Karpas-422 (cell line): Measurements from ENCODE around the gene CFAP45. TPM values are rescaled to one million over a fixed set of nuclear protein-coding genes. Genes with fewer than 3 reads are reported as not detected.

Source experiments
- DNase-seq: peaks from one replicate; pipeline ENCODE4 v3.0.0-alpha.2; 2015
- H2AFZ ChIP-seq: fragments of 200-600 bp; sonication (generic); 2 replicates; pipeline ENCODE4 v1.6.1; 2014; ENCODE audit warnings: antibody characterized with exemption, low read length, mixed read lengths
- H3K27ac ChIP-seq: fragments of 200-600 bp; sonication (generic); 2 replicates; pipeline ENCODE4 v1.5.1; 2014; ENCODE audit warnings: mild to moderate bottlenecking, low read length, moderate library complexity
- H3K27me3 ChIP-seq: fragments of 200-600 bp; sonication (generic); 2 replicates; pipeline ENCODE4 v1.6.1; 2014; ENCODE audit warnings: low read length, mixed read lengths
- H3K36me3 ChIP-seq: fragments of 200-600 bp; sonication (generic); 2 replicates; pipeline ENCODE4 v1.6.1; 2014; ENCODE audit warnings: low read length, mixed read lengths; ENCODE audit not compliant: insufficient read depth
- H3K4me1 ChIP-seq: fragments of 200-600 bp; sonication (generic); 2 replicates; pipeline ENCODE4 v1.6.1; 2014; ENCODE audit warnings: mild to moderate bottlenecking, low read length, mixed read lengths
- H3K4me2 ChIP-seq: fragments of 200-600 bp; sonication (generic); 2 replicates; pipeline ENCODE4 v1.6.1; 2014; ENCODE audit warnings: low read length, low read depth, mild to moderate bottlenecking; ENCODE audit not compliant: poor library complexity, severe bottlenecking
- H3K4me3 ChIP-seq: fragments of 200-600 bp; sonication (generic); 2 replicates; pipeline ENCODE4 v1.5.1; 2014; ENCODE audit warnings: mild to moderate bottlenecking, antibody characterized with exemption, low read length, mixed read lengths
- H3K79me2 ChIP-seq: fragments of 200-600 bp; sonication (generic); 2 replicates; pipeline ENCODE4 v1.6.1; 2014; ENCODE audit warnings: mild to moderate bottlenecking, low read length, mixed read lengths
- H3K9ac ChIP-seq: fragments of 200-600 bp; sonication (generic); 2 replicates; pipeline ENCODE4 v1.6.0; 2014; ENCODE audit warnings: low read length
- H3K9me2 ChIP-seq: fragments of 200-600 bp; sonication (generic), shearing (Covaris generic); replicated peaks from 2 replicates; pipeline ENCODE4 v1.6.0; 2014; ENCODE audit warnings: mild to moderate bottlenecking, low read length, moderate library complexity; ENCODE audit not compliant: insufficient read depth
- H3K9me3 ChIP-seq: fragments of 300-700, 200-600 bp; sonication (generic); 2 replicates; pipeline ENCODE4 v1.6.1; 2014; ENCODE audit warnings: low read length, mixed read lengths
- H4K20me1 ChIP-seq: fragments of 200-600 bp; sonication (generic); 2 replicates; pipeline ENCODE4 v1.6.1; 2014; ENCODE audit warnings: mild to moderate bottlenecking, antibody characterized with exemption, low read length, low read depth; ENCODE audit not compliant: insufficient read depth
- total RNA-seq: library from RNA; depleted of rRNA; stranded (reverse); fragments of >200 nt; shearing (Covaris generic); gene quantifications from 2 replicates; pipeline ENCODE4 v1.2.3, GENCODE V29; 2014; ENCODE audit warnings: low replicate concordance

The CFAP45 gene
- total RNA-seq, 1 experiment from 2014 or later: not detected

DNA sequence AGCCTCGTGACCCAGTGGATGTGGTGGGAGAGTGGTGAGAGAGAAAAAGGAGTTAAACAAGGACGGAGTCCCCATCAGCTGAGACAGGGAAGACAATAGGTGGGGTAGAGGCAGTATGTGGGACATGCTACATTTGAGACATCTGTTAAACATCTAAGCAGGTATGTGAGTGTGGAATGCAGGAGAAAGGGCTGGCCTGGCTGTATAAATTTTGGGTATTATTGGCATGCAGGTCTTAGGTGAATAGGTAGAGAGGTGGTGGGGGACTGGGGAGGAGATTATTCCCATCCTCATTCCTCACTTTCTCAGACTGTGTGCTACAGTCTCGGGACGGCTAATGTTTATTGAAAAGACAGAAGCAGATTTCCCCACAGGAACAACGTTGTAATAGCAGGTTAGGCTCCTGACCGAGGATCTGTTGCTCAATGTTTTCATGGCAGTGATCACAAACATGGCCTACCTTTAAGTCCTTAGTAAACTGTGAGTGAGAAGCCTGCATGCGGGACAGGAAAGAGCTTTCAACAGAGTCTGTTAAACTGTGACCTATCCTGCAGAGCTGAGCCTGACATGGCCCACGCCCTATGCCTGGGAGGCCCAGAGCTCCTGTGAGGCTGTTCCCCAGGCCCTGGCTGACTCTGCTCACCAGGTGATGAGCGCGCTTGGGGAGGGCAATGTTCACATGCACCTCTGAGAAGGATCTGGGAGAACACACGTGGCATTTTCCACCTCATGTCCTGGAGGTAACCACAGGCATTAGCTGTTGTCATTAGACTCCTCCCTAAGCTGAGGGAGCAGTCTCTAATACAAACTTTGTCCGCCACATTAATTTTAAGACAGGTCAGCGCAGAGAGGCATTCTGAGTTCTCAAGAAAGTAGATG lies 54.0 kb downstream of the CFAP45 start:
- no peak overlapping the region for H2AFZ ChIP-seq
- no peaks in the 10 kb centered on the region for H3K9me3 ChIP-seq
- H3K9me2 ChIP-seq: no peaks in the 10 kb centered on the region
- no peak overlapping the region for H3K27ac ChIP-seq
- H3K9ac ChIP-seq: no peak overlapping the region
- H3K79me2 ChIP-seq: no peaks in the 10 kb centered on the region
- H3K4me3 ChIP-seq: no peak overlapping the region
- no peaks in the 10 kb centered on the region for H4K20me1 ChIP-seq
- H3K36me3 ChIP-seq: no peaks in the 10 kb centered on the region
- H3K27me3 ChIP-seq: no peaks in the 10 kb centered on the region
- no peak overlapping the region for H3K4me2 ChIP-seq
- DNase-seq: no peak
- H3K4me1 ChIP-seq: no peaks in the 10 kb centered on the region

GRCh38 chr1:159843459-159843858 lies 56.5 kb downstream of the CFAP45 start:
- Histone ChIP-seq H3K36me3 (no peaks in the 10 kb centered on the region), H3K4me2 (no peak overlapping the region), H3K27me3 (no peaks in the 10 kb centered on the region), H3K4me1 (no peaks in the 10 kb centered on the region), H4K20me1 (no peaks in the 10 kb centered on the region), H3K79me2 (no peaks in the 10 kb centered on the region), H3K9ac (no peak overlapping the region), H3K9me3 (no peaks in the 10 kb centered on the region), H3K4me3 (no peak overlapping the region), H3K9me2 (no peaks in the 10 kb centered on the region), H3K27ac (no peak overlapping the region), H2AFZ (no peak overlapping the region)
- DNase-seq: no peak

DNA sequence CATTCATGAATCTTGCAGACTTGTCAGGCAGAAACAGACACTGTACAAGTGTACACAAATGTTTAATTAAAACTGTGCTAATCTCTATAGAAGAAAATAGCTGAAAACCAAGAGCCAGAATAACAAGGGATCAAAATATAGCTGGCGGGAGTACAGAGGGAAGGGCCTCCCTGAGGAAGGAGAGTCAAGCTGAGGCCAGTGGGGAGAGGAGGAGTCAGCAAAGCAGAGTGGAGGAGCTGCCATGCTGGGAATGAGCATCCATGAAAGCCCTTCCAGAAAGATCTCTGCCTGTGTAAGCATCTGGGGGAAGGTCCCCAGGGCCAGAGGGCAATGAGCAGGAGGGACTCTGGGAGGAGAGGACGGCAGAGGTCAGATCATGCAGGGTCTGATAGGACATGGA lies 58.2 kb downstream of the CFAP45 start:
- no peak overlapping the region for H3K9ac ChIP-seq
- no peaks in the 10 kb centered on the region for H3K27me3 ChIP-seq
- H3K79me2 ChIP-seq: no peaks in the 10 kb centered on the region
- H3K4me3 ChIP-seq: no peak overlapping the region
- H3K4me1 ChIP-seq: no peaks in the 10 kb centered on the region
- no peaks in the 10 kb centered on the region for H3K36me3 ChIP-seq
- H3K4me2 ChIP-seq: no peak overlapping the region
- no peak overlapping the region for H3K27ac ChIP-seq
- H4K20me1 ChIP-seq: no peaks in the 10 kb centered on the region
- H3K9me3 ChIP-seq: no peaks in the 10 kb centered on the region
- no peaks in the 10 kb centered on the region for H3K9me2 ChIP-seq
- no peak overlapping the region for H2AFZ ChIP-seq
- no peak for DNase-seq

- no peak for DNase-seq
- Histone ChIP-seq H3K27ac (no peak overlapping the region), H2AFZ (no peak overlapping the region), H3K9ac (no peak overlapping the region), H3K27me3 (no peaks in the 10 kb centered on the region), H3K4me2 (no peak overlapping the region), H3K9me3 (no peaks in the 10 kb centered on the region), H3K36me3 (no peaks in the 10 kb centered on the region), H3K79me2 (no peaks in the 10 kb centered on the region), H3K9me2 (no peaks in the 10 kb centered on the region), H3K4me1 (no peaks in the 10 kb centered on the region), H3K4me3 (no peak overlapping the region), H4K20me1 (no peaks in the 10 kb centered on the region)
Measured at GRCh38 chr1:159839116-159839849, 60.7 kb downstream of the CFAP45 start.

DNA sequence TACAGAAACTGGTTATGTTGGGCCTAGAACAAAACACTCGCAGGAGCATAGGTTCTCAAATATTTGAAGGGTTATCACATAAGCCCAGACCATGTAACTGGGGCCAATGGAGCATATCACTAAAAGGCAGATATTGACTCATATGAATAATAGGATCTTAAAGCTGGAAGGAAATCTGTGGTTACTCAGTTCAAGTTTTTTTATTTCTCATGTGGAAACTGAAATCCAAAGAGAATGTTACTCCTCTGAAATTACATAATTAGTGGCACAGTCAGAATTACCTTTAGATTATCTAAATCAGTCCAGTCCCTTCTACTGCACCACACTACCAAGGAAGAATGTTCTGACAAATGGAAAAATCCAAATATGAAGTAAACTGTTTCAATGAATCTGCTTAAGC lies 61.2 kb downstream of the CFAP45 start:
- no peak overlapping the region for H3K9ac ChIP-seq
- H3K9me2 ChIP-seq: no peaks in the 10 kb centered on the region
- H3K4me1 ChIP-seq: no peaks in the 10 kb centered on the region
- H2AFZ ChIP-seq: no peak overlapping the region
- no peaks in the 10 kb centered on the region for H3K9me3 ChIP-seq
- no peaks in the 10 kb centered on the region for H3K36me3 ChIP-seq
- H3K4me2 ChIP-seq: no peak overlapping the region
- no peak overlapping the region for H3K4me3 ChIP-seq
- H3K27me3 ChIP-seq: no peaks in the 10 kb centered on the region
- no peak overlapping the region for H3K27ac ChIP-seq
- H4K20me1 ChIP-seq: no peaks in the 10 kb centered on the region
- H3K79me2 ChIP-seq: no peaks in the 10 kb centered on the region
- no peak for DNase-seq

- H3K79me2 ChIP-seq: no peaks in the 10 kb centered on the region
Measured at GRCh38 chr1:159835862-159836525, 64.0 kb downstream of the CFAP45 start.

DNA sequence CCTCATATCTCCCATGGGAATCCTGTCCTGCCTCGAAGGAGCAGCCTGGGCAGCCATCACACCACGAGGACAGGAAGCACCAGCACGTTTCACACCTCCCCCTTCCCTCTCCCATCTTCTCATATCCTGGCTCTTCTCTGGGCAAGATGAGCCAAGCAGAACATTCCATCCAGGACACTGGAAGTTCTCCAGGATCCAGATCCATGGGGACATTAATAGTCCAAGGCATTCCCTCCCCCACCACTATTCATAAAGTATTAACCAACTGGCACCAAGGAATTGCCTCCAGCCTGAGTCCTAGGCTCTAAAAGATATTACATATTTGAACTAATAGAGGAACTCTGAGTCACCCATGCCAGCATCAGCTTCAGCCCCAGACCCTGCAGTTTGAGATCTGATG lies 64.6 kb downstream of the CFAP45 start:
- H3K4me1 ChIP-seq: no peaks in the 10 kb centered on the region
- H3K4me3 ChIP-seq: no peak overlapping the region
- H2AFZ ChIP-seq: no peak overlapping the region
- no peaks in the 10 kb centered on the region for H3K36me3 ChIP-seq
- no peaks in the 10 kb centered on the region for H3K9me2 ChIP-seq
- no peak overlapping the region for H3K4me2 ChIP-seq
- no peak overlapping the region for H3K27ac ChIP-seq
- no peak for DNase-seq
- no peak overlapping the region for H3K9ac ChIP-seq
- H3K9me3 ChIP-seq: no peaks in the 10 kb centered on the region
- H3K27me3 ChIP-seq: no peaks in the 10 kb centered on the region
- H3K79me2 ChIP-seq: no peaks in the 10 kb centered on the region
- H4K20me1 ChIP-seq: no peaks in the 10 kb centered on the region

More at GRCh38 chr1:159835862-159836525, 64.0 kb downstream of the CFAP45 start:
- Histone ChIP-seq H3K4me3 (no peak overlapping the region), H3K27me3 (no peaks in the 10 kb centered on the region), H3K27ac (no peak overlapping the region), H3K9me3 (no peaks in the 10 kb centered on the region), H3K9me2 (no peaks in the 10 kb centered on the region), H3K4me1 (no peaks in the 10 kb centered on the region), H3K4me2 (no peak overlapping the region), H2AFZ (no peak overlapping the region), H3K36me3 (no peaks in the 10 kb centered on the region), H4K20me1 (no peaks in the 10 kb centered on the region), H3K9ac (no peak overlapping the region)
- no peak for DNase-seq

DNA sequence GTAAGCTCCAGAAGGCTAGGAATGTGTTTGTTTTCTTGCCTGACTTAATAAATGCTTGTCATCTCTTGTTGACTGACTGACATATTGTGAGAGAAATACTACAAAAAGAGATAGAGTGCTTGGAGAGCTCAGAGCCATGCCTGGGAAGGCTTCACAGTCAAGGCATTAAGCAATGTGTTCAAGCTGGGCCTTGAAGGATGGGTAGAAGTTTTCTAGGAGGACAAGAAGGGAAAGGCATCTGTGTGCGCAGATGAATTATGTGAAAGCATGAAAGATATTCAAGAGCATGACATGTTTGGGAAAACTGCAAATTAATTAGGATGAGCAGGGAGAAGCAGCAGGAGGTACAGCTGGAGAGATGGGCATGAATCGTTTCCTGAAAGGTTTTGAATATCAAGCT lies 67.7 kb downstream of the CFAP45 start:
- H3K9me3 ChIP-seq: no peaks in the 10 kb centered on the region
- no peak overlapping the region for H3K9ac ChIP-seq
- no peak for DNase-seq
- no peaks in the 10 kb centered on the region for H4K20me1 ChIP-seq
- no peak overlapping the region for H3K27ac ChIP-seq
- no peaks in the 10 kb centered on the region for H3K9me2 ChIP-seq
- no peak overlapping the region for H3K4me2 ChIP-seq
- H3K4me3 ChIP-seq: no peak overlapping the region
- no peaks in the 10 kb centered on the region for H3K79me2 ChIP-seq
- H3K27me3 ChIP-seq: no peaks in the 10 kb centered on the region
- H3K4me1 ChIP-seq: no peaks in the 10 kb centered on the region
- H3K36me3 ChIP-seq: no peaks in the 10 kb centered on the region
- H2AFZ ChIP-seq: no peak overlapping the region
